Epithelial cell of prostate (primary cell): Measurements from ENCODE around the gene RTCA.
A peak's percentile ranks its signal among the peaks of the same experiment; 100 is the strongest.
"Not testable (repeated sequence)": the region's sequence is repeated elsewhere in the genome, so short reads cannot be mapped to it uniquely, and the experiment has no call there.

Experiments used
- DNase-seq: peaks from one replicate; pipeline ENCODE4 v3.0.0-alpha.2; 2011; ENCODE audit warnings: low read depth, low spot score
- H3K27ac ChIP-seq: fragments of 450-650 bp; 2 replicates; pipeline ENCODE4 v1.5.1; 2017; ENCODE audit warnings: mild to moderate bottlenecking

Gene RTCA

DNA sequence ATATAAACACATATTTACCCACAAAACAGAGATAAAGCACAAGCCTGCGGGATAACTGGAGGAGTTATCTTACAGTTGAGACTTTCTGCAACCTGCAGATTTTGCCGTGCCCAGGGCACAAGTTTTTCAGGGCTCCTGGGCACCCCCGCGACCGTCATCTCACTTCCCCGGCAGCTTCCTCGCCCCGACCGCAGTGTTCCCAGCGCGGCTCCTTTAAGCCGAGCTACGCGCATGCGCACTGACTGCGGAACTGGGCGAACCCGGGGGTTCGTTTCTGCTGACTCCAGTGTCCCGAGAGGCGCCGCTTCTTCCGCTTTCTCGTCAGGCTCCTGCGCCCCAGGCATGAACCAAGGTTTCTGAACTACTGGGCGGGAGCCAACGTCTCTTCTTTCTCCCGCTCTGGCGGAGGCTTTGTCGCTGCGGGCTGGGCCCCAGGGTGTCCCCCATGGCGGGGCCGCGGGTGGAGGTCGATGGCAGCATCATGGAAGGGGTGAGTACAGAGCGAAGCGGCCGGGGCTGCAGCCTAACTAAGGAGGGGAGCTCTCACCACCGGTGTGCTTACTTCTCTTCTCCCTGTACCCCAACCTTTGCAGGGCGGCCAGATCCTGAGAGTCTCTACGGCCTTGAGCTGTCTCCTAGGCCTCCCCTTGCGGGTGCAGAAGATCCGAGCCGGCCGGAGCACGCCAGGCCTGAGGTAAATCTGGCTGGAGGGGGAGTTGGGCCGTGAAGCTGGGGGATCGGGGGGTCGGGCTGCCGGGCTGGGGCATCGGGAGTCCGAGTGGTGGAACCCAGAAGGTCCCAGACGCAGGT lies at the start of gene RTCA:
TSS of gene RTCA (plus strand) at position 286 of the 810 bp plus-strand sequence. CDS start at position 446, 160 bp downstream.
- peak; percentile 54 for DNase-seq
- peak within 1 kb of the TSS; percentile 72 for H3K27ac ChIP-seq

DNA sequence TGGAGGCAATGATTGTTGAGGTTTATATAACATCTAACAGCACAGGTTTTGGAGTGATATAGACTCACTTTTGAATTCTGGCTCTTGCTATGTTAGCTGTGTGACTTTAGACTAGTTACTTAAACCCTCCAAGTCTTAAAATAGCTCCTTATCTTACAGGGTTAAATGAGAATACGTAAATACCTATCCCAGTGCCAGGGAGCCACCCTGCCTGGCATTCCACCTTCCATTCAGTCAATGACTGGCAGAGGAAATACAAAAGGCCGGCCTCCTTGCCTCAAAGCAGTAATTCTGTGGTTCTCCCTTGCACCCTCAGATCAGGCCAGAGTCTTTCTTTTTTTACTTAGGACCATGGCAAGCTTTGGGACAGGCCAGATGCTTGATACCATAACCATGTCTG lies 48.2 kb upstream of the RTCA start:
- no peak for DNase-seq
- no peak overlapping the region for H3K27ac ChIP-seq

- no peak for DNase-seq
- H3K27ac ChIP-seq = no peak overlapping the region
Measured at GRCh38 chr1:100219457-100219856, 46.6 kb upstream of the RTCA start.

- no peak overlapping the region for H3K27ac ChIP-seq
- DNase-seq = no peak
Measured at GRCh38 chr1:100219883-100220282, 46.1 kb upstream of the RTCA start.

DNA sequence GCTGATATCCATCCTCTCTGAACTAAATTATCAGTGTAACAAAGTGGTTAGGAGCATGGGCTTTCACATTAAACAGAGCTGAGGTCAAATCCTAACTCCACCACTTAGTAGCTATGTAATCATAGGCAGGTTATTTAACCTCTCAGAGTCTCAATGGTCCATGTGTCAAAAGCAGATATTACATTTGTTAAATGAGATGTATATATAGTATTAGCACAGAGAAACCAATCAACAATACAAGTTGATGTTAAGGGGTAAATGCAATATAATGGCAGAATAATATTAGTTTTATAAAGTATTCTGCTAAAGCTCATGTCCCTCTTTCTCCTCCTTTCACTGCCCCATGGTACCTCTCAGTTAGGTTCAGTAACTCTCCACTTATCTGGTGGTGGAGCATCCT lies 43.6 kb upstream of the RTCA start:
- no peak for DNase-seq

DNA sequence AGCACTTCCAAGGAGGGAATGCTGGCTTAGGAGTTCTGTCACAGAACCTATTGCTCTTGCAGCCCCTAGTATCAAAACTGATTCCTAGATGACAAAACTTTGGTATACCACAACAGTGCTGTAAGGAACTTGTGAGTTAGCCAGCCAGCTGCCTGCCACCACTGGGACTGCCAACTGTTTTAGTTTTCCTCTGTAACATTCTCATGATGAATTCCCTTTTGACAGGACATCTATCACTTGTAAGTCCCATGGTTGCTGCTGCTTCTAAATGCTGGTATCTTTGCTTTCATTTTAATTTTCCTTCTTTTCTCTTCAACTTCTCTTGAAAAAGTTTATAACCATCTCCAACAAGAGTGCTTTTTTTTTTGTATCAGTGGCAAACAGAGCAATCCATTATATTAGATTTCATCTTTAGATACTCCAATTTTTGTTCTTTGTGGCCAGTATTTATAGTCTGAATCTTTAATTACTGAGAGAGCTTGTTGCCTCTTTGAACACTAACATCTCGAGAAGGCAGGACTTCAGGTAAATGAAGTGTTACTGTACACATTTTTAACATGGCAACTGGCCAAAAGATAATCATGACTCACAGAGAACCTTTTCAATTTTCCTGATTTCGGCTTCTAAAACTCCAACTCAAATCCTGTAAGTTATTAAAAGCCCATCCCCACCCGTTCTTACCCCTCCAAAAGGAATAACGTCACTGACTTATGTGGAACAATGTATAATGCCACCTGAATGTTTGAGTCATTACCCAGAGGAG lies 36.2 kb upstream of the RTCA start:
- no peak for DNase-seq
- no peak overlapping the region for H3K27ac ChIP-seq

More for the DNA sequence above, 43.6 kb upstream of the RTCA start:
- no peak overlapping the region for H3K27ac ChIP-seq

- DNase-seq = no peak
- H3K27ac ChIP-seq = no peak overlapping the region
Measured at GRCh38 chr1:100230765-100231164, 35.3 kb upstream of the RTCA start.

- DNase-seq = no peak
- no peak overlapping the region for H3K27ac ChIP-seq
Measured at GRCh38 chr1:100231721-100232120, 34.3 kb upstream of the RTCA start.

GRCh38 chr1:100232156-100232555 lies 33.9 kb upstream of the RTCA start:
- DNase-seq = no peak

GRCh38 chr1:100233566-100233965 lies 32.5 kb upstream of the RTCA start:
- DNase-seq = not testable (repeated sequence)
- peak overlapping the region; percentile 84 for H3K27ac ChIP-seq

More at GRCh38 chr1:100232156-100232555, 33.9 kb upstream of the RTCA start:
- no peak overlapping the region for H3K27ac ChIP-seq

DNA sequence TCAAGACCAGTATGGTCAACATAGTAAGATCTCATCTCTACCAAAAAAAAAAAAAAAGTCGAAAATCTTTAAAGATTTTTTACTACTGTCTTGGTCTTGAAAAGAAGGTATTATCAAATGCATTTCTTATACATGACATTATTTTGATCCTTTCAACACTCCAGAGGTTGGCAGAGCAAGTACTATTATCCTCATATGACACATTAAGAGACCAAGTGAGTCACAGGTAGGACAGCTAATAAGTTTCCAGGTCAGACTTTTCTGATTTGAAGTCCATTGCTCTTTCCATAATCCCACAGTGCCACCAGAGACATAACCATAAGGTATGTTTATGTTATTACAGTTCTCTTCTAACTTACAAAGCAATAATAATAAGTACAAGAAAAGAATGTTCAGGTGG lies 31.6 kb upstream of the RTCA start:
- peak overlapping the region; percentile 84 for H3K27ac ChIP-seq
- DNase-seq = no peak

DNA sequence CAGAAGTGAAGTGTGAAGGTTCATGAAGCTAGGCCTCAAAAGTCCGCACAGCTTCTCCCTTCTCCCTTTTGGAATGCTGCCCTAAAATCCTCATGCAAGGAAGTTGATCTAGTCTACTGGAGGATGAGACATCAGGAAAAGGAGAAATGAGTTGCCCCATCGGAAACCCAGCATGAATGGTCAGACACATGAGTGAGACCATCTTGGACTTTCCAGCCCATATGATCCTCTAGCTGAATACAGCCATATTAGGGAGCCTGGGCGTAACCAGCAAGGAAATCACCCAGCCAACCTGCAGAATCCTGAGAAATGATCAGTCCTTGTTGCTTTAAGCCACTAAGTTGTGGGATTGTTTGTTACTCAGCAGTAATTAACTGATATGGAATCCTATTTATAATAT lies 28.9 kb upstream of the RTCA start:
- DNase-seq = no peak
- no peak overlapping the region for H3K27ac ChIP-seq

DNA sequence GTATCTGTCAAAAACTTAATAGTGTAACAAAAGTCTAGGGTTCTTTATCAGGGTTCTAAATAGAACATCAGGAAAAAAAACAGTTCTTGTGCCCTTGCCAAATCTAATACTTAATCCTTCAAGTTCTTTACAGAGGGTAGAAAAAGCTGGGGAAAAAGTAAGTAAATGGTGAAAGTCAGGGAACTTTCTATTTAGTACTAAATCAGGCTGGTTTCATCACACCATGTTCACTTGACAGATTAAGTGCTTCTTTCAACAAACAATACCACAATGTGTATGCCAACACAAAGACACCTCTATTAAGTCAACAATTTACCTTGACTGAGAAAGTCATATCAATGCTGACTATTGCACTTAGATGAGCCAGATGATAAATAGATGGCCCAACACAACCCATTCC lies 26.1 kb upstream of the RTCA start:
- no peak for DNase-seq
- no peak overlapping the region for H3K27ac ChIP-seq

DNA sequence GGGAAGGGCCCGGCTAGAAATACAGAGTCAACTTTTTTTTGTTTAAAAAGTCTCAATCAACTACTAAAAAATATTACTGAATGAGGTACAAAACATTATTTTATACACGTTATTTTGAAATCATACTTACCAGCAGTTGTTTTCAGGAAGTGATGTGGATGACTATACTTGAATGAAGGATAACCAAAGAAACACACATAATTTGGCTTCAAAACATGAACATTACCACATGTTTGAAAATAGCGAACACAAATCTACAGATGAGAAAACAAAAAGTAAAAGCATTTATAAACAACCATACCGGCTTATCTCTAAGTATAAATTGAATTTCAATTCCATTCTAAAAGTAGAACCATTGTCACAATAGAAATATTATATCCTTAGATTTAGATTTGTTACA lies 25.4 kb upstream of the RTCA start:
- H3K27ac ChIP-seq = no peak overlapping the region
- DNase-seq = no peak

- DNase-seq = no peak
- H3K27ac ChIP-seq = no peak overlapping the region
Measured at GRCh38 chr1:100246738-100247137, 19.3 kb upstream of the RTCA start.

GRCh38 chr1:100249155-100249536 lies 16.9 kb upstream of the RTCA start:
- H3K27ac ChIP-seq = peak overlapping the region; percentile 63
- no peak for DNase-seq

GRCh38 chr1:100249537-100250257 lies 16.3 kb upstream of the RTCA start, which contains the start of gene DBT:
Gene DBT, minus strand, starts transcription at chr1:100249834. Its CDS starts 14 bp downstream, at chr1:100249820.
- peak; percentile 81 for DNase-seq
- H3K27ac ChIP-seq = peak within 1 kb of the TSS; percentile 63

- DNase-seq = no peak
- peak overlapping the region; percentile 63 for H3K27ac ChIP-seq
Measured at GRCh38 chr1:100250264-100250663, 15.8 kb upstream of the RTCA start.

GRCh38 chr1:100250807-100251206 lies 15.2 kb upstream of the RTCA start:
- H3K27ac ChIP-seq = no peak overlapping the region
- DNase-seq = no peak

- H3K27ac ChIP-seq = no peak overlapping the region
- DNase-seq = no peak
Measured at GRCh38 chr1:100252901-100253300, 13.1 kb upstream of the RTCA start.

DNA sequence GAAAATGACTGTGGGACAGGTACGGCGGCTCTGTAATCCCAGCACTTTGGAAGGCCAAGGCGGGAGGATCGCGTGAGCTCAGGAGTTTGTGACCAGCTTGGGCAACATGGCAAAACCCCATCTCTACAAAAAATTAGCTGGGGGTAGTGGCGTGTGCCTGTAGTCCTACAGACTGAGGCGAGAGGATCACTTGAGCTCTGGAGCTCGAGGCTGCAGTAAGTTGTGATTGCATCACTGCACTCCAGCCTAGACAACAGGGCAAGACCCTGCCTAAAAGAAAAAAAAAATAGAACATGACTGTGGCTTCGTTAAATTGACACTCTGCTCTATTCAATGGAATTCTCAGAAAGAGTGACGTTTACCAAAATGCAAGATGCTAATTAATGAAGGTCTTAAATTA lies 12.5 kb upstream of the RTCA start:
- no peak overlapping the region for H3K27ac ChIP-seq
- DNase-seq = no peak
